Measurements from ENCODE around the gene CDC42SE2.
A peak's percentile ranks its signal among the peaks of the same experiment; 100 is the strongest.
"Not testable (repeated sequence)": the region's sequence is repeated elsewhere in the genome, so short reads cannot be mapped to it uniquely, and the experiment has no call there.

Gene CDC42SE2

GRCh38 chr5:131373265-131373664 lies 109.4 kb downstream of the CDC42SE2 start:
- no peak for DNase-seq

DNA sequence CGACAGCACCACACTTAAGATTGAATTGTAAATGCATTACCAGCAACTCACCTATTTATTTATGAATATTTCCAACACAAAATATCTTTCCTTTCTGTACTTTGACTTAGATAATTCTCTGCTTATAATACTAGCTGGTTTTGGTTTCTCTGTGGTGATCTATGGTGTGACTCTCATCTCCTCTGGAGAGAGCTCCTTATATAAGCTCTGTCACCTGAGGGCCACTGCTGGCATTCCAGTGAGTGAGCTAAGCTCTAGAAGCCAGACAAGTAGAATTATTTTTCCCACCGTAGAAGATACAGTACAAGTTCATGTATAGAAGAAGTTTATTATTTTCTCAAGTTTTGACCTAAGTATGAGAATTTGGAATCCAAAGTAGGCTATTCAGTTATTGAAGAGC lies 111.5 kb downstream of the CDC42SE2 start:
- no peak for DNase-seq

DNA sequence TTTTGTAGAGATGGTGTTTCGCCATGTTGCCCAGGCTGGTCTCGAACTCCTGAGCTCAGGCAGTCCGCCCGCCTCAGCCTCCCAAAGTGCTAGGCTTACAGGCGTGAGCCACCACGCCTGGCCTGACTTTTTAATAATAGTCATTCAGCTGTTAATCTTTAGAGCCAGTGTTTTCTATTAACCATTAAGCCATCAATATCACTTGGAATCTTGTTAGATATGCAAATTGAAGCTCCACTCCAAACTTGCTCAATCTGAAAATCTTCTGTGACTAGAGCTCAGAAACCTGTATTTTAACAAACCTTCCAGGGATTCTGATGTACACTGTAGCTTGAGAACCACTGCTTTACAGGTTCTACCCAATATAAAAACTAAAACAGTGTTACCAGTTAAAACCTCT lies 113.5 kb downstream of the CDC42SE2 start:
- DNase-seq: no peak

- no peak for DNase-seq
Measured at GRCh38 chr5:131377785-131378325, 114.0 kb downstream of the CDC42SE2 start.

DNA sequence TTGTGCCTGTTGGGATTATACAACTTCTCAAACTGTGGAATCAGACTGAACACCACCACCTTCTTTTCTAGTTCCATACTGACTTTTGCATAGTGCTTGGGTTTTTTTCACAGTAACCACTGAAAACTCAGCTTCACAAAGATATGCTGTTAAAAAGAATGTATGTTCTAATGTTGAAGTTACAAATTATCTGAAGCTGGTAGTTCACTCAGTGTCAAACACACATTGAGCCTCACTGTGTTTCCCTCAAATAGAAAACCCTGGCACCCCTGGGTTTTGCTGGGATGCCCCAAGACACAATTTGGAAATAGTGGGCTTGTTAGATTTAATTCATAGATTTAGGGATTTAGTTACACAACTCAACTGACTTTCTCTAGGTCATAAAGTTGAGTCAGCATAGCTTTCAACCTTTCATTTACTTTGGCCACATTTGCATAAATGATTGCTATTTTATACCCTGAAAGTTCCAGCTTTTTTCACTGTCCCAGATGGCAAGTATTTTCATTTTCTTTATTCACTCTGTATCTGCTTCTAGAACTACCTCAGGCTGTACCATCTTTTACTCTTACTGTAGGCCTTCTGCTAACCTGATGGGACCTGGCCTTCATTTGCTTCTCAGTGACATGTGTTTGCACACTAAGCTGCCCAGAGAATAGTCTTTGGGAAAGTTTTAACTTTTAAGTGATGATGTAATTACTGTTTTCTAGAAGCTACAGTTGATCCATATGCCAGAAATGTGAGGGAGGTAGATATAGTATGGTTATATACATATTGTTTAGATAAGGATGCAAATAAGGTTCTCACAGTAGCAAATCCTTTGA lies 115.1 kb downstream of the CDC42SE2 start:
- DNase-seq: no peak

DNA sequence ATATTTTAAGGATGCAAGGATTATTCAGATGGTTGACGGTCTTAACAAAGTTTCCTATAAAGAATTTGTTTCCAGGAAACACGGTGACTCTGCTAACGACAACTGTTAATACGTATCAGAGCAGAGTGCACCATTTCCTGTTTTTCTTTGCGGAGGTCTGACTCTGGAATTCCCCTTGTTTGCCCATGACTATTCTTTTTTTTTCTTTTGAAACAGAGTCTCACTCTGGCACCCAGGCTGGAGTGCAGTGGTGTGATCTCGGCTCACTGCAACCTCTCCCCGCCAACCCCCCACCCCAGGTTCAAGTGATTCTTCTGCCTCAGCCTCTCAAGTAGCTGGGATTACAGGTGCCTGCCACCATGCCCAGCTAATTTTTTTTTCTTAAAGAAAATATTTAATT lies 115.9 kb downstream of the CDC42SE2 start:
- peak; percentile 63 for DNase-seq

GRCh38 chr5:131380238-131380637 lies 116.4 kb downstream of the CDC42SE2 start:
- DNase-seq: not testable (repeated sequence)

DNA sequence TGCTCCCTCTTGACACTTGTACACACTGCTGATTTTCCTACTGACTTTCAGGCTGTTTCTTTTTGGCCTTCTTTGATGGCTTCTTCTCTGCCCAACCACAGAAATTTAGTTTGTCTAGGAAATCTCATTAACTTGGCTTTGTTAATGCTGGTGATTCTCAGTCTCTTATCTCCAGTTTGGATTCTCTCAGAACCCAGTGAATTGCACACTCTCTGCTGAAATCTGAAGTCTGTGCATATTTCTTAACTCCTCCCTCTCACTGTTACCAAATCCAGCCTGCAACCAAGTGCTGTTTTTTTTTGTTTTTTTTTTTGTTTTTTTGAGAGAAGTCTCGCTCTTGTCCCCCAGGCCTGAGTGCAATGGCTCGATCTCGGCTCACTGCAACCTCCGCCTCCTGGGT lies 117.2 kb downstream of the CDC42SE2 start:
- DNase-seq: no peak

DNA sequence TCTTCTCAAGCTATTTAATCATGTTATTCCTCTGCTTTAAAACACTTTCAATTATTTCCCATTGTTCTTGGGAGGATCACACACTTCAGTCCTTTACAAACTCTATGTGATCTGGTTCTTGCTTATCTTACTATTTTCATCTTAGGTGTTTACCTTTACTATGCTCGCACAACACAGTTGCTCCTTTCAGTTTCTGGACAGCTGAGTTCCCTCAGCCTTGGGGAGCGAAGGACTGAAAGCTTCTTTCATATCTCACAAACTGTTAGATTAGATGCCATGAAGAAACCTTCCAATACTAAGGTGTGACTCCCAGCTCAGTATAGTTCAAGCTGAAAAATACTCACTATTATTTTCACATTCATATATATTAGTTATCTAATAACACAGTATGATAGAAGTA lies 117.9 kb downstream of the CDC42SE2 start:
- peak; percentile 32 for DNase-seq

- DNase-seq: peak; percentile 40
Measured at GRCh38 chr5:131382407-131383395, 118.8 kb downstream of the CDC42SE2 start.

GRCh38 chr5:131384173-131384572 lies 120.3 kb downstream of the CDC42SE2 start:
- DNase-seq: no peak

DNA sequence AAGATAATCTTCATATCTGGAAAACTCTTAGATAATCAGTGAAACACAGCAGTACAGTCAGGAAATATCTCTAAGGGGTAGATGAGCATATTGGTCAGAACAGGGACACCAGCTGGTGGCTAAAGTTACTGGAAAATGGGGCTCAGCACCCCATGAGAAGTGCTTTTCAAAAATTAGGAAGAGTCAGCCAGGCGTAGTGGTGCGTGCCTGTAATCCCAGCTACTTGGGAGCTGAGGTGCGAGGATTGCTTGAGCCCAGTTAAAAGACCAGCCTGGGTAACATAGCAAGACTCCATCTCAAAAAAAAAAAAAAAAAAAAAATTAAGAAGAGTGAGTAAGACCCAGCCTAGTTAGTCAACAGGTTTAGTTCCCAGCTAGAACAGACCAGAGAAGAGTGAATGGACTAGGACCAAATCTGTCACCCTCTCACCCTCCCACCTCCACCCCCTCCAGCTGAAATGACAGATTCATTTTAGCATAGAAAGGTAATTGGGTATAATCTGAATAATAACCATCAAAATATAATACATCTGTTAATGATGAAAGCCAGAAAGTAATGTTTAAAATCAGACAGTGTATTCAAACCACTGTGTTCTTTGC lies 120.9 kb downstream of the CDC42SE2 start:
- DNase-seq: peak; percentile 65

GRCh38 chr5:131386124-131386523 lies 122.3 kb downstream of the CDC42SE2 start:
- DNase-seq: no peak

- DNase-seq: no peak
Measured at GRCh38 chr5:131386779-131387178, 122.9 kb downstream of the CDC42SE2 start.

GRCh38 chr5:131387255-131387654 lies 123.4 kb downstream of the CDC42SE2 start:
- DNase-seq: no peak

- DNase-seq: peak; percentile 28
Measured at GRCh38 chr5:131389096-131389868, 125.4 kb downstream of the CDC42SE2 start.

- no peak for DNase-seq
Measured at GRCh38 chr5:131389869-131390265, 126.0 kb downstream of the CDC42SE2 start.

DNA sequence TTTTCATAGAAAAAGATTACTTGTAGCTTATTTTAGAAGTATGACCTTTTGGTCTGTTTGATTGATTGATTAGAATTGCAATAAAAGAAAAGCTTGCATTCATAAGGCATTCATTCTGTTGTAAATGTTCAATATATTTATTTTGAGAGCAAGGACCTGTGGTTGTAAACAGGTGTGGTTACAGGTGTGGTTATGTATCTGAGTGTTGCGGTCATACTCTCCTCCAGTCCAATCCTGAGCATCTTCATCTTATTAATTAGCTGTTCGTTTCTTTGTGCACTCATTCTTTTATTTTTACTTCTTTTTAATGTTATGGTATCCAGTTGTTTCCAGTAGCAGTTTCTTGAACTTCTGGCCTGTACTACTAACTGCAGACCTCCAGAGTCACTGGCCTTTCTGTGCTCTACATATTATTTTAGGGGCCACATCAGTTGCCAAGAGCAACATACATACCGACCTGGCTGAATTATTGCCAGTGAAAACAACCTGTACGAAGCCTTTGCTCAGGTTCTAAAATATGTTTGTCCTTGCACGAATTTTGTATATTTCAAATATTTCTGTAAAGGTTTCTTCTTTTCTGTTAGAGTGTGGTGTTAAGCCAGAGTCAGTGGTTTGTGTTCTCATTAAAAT lies 128.7 kb downstream of the CDC42SE2 start:
- DNase-seq: no peak

GRCh38 chr5:131393498-131393968 lies 129.7 kb downstream of the CDC42SE2 start:
- no peak for DNase-seq

GRCh38 chr5:131394128-131394527 lies 130.3 kb downstream of the CDC42SE2 start:
- peak; percentile 42 for DNase-seq

DNA sequence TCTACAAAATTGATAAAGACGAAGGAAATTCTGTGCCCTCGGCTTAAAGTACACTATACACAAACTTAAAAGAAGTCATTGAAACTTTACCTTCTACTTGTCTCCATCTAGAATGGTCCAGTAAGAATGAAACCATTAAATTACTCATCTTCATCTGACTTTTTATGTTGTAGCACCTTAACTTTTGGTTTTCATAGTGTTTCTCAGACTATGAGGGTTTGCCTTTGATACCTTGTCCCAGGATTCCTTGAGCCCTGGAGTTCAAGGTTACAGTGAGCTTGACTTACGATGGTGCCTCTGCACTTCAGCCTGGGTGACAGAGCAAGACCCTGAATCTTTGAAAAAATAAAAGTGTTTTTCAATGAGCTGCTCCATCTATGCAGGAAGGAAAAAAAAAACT lies 132.2 kb downstream of the CDC42SE2 start:
- peak; percentile 25 for DNase-seq

Measured in stimulated activated CD4-positive, alpha-beta T cell treated with anti-CD3 and anti-CD28 coated beads, Interleukin-15, amount 100 ng/mL, for 24 hours (primary cell).